ENCODE results near the gene BTBD8. TPM values are rescaled to one million over a fixed set of nuclear protein-coding genes. Genes with fewer than 3 reads are reported as not detected.

Gene BTBD8
- total RNA-seq, 1 experiment from 2014 or later, result 2.8 TPM

DNA sequence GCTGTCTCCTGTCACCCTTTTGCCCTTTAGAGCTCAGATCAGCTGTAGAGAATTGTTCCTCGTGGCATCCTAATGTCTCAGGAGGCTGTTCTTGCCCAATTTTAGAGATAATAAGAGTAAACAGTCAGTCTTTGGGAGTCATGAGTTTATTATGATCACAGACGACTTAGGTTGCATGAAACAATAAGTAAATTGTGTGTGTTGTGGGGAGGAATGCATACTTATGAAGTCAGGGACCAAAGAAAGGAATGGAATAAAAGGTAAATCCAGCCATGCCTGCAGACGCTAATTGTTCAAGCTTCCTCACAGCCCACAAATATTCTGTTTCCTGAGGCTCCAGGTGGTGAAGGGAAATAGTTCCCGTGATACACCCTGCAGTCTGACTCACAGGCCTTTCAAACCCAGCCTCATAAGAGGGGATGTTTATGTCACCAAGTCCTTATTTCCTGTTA is 49.5 kb upstream of the BTBD8 start (continued):
- TF ChIP-seq TCF7L2 (IDR thresholded peaks at IDR 0.05; ENCODE audit: borderline replicate concordance, extremely low read depth, insufficient read depth, insufficient read length) (no peak), RAD21 (IDR thresholded peaks at IDR 0.05; ENCODE audit: low read depth) (no peak), JUND (IDR thresholded peaks at IDR 0.05) (peak; percentile 51)

DNA sequence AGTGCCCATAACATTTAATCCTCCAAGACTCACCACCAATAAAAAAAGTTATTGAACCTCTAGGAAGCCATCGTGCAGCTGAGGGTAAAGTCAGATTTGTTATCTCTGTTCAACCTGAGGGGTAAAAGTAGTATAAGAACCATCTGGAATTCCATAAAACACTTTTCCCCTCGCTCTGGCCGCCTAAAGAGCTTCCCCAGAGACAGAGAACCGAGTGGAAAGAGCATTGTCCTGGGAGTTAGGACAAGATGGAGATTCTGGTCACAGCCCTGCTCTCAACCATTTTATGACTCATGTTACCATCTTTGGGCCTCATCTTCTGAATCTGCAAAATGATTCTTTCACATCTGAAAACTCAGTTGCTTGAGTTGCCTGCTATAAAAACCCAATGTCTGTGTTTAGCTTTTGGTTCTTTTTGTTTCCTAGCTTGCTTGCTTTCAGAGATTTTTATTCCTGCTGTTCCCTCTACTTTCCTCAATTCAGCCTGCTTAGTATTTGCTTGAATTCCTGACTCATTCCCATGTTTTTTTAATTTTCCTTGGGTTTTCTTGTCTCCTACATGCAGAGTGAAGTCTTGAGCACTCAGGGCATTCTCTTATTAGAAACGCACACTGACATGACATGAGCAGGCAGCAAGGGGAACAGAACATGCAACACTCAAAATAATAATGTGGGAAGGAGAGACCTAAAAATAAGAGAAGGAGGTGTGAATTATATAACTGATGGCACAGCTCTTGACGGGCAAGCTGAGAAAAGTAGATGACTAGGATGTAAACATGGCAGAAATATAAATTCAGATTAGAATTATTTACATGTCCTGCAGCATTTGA is 48.6 kb upstream of the BTBD8 start:
- DNase-seq (ENCODE audit: low read depth, low spot score) (no peak), ATAC-seq (no peak)
- Histone ChIP-seq H2AFZ (ENCODE audit: low read depth, low read length, poor library complexity, severe bottlenecking) (peak overlapping the region; percentile 98), H3K9ac (ENCODE audit: low read length) (peak overlapping the region; percentile 69; the same call in 1 of the 2 replicates), H3K79me2 (ENCODE audit: insufficient read depth, low read length) (no peaks in the 10 kb centered on the region), H4K20me1 (ENCODE audit: insufficient read depth) (no peaks in the 10 kb centered on the region), H3K27me3 (ENCODE audit: insufficient read depth, low read length) (no peaks in the 10 kb centered on the region), H3K36me3 (ENCODE audit: control insufficient read depth in 1 of 2, insufficient read depth in 2 of 2, low read length in 2 of 2) (no peaks in the 10 kb centered on the region), H3K4me1 (ENCODE audit: control insufficient read depth in 1 of 2, insufficient read depth in 2 of 2, low read length in 2 of 2) (peaks cover 10 to 22% of the 10 kb centered on the region in 2 experiments), H3K4me3 (replicated peaks in 1 of 2; ENCODE audit: low read depth in 1 of 2, low read length in 2 of 2) (peak overlapping the region in 1 of 2 experiments; percentile 78; a peak in 1 of 4 replicates), H3K27ac (ENCODE audit: low read depth, low read length) (peak overlapping the region; percentile 53; the same call in 1 of the 2 replicates), H3K9me2 (ENCODE audit: insufficient read depth) (no peaks in the 10 kb centered on the region), H3K9me3 (ENCODE audit: control insufficient read depth in 1 of 2, insufficient read depth in 1 of 2, low read depth in 1 of 2, low read length in 2 of 2) (no peaks in the 10 kb centered on the region), H3K4me2 (ENCODE audit: low read length) (peak overlapping the region; percentile 96)
- intact Hi-C loops (cut with micrococcal nuclease), result no loop called here
- no TSS peak for BruUV-seq (replicated peaks)
- TF ChIP-seq EGR1 (IDR thresholded peaks at IDR 0.05; ENCODE audit: low read depth) (no peak), TCF7L2 (IDR thresholded peaks at IDR 0.05; ENCODE audit: borderline replicate concordance, extremely low read depth, insufficient read depth, insufficient read length) (no peak), YY1 (IDR thresholded peaks at IDR 0.05; ENCODE audit: extremely low read depth, insufficient replicate concordance, low read depth, low read length) (no peak), ZNF274 (IDR thresholded peaks at IDR 0.05; ENCODE audit: low read depth, low read length) (no peak), SIN3A (IDR thresholded peaks at IDR 0.05; ENCODE audit: low read depth) (no peak), POLR2AphosphoS5 (IDR thresholded peaks at IDR 0.05; ENCODE audit: low read depth, low read length) (no peak), FOSL1 (IDR thresholded peaks at IDR 0.05; ENCODE audit: low read depth) (no peak), EZH2 (IDR thresholded peaks at IDR 0.05) (no peak)
- TF ChIP-seq, protein P1, sequence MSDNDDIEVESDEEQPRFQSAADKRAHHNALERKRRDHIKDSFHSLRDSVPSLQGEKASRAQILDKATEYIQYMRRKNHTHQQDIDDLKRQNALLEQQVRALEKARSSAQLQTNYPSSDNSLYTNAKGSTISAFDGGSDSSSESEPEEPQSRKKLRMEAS (IDR thresholded peaks at IDR 0.05), result no peak
- TF ChIP-seq, protein P2, sequence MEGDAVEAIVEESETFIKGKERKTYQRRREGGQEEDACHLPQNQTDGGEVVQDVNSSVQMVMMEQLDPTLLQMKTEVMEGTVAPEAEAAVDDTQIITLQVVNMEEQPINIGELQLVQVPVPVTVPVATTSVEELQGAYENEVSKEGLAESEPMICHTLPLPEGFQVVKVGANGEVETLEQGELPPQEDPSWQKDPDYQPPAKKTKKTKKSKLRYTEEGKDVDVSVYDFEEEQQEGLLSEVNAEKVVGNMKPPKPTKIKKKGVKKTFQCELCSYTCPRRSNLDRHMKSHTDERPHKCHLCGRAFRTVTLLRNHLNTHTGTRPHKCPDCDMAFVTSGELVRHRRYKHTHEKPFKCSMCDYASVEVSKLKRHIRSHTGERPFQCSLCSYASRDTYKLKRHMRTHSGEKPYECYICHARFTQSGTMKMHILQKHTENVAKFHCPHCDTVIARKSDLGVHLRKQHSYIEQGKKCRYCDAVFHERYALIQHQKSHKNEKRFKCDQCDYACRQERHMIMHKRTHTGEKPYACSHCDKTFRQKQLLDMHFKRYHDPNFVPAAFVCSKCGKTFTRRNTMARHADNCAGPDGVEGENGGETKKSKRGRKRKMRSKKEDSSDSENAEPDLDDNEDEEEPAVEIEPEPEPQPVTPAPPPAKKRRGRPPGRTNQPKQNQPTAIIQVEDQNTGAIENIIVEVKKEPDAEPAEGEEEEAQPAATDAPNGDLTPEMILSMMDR (IDR thresholded peaks at IDR 0.05 in 2 of 3, conservative IDR thresholded peaks at IDR 0.05 in 1 of 3; ENCODE audit: borderline replicate concordance in 1 of 3, insufficient read depth in 1 of 3, low read depth in 2 of 3, low read length in 2 of 3), result no peak
- TF ChIP-seq, protein P3, sequence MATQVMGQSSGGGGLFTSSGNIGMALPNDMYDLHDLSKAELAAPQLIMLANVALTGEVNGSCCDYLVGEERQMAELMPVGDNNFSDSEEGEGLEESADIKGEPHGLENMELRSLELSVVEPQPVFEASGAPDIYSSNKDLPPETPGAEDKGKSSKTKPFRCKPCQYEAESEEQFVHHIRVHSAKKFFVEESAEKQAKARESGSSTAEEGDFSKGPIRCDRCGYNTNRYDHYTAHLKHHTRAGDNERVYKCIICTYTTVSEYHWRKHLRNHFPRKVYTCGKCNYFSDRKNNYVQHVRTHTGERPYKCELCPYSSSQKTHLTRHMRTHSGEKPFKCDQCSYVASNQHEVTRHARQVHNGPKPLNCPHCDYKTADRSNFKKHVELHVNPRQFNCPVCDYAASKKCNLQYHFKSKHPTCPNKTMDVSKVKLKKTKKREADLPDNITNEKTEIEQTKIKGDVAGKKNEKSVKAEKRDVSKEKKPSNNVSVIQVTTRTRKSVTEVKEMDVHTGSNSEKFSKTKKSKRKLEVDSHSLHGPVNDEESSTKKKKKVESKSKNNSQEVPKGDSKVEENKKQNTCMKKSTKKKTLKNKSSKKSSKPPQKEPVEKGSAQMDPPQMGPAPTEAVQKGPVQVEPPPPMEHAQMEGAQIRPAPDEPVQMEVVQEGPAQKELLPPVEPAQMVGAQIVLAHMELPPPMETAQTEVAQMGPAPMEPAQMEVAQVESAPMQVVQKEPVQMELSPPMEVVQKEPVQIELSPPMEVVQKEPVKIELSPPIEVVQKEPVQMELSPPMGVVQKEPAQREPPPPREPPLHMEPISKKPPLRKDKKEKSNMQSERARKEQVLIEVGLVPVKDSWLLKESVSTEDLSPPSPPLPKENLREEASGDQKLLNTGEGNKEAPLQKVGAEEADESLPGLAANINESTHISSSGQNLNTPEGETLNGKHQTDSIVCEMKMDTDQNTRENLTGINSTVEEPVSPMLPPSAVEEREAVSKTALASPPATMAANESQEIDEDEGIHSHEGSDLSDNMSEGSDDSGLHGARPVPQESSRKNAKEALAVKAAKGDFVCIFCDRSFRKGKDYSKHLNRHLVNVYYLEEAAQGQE (IDR thresholded peaks at IDR 0.05; ENCODE audit: low read depth), result no peak
- POLR2A ChIA-PET, result no interaction called here
- CTCF ChIA-PET, result interaction anchor here (0.9 to 1.2 kb wide), 2 partner anchors 73 to 279 kb away, joined by 3 to 4 read pairs; no protein-coding TSS in a partner anchor
- RAD21 ChIA-PET (ENCODE audit: low non-redundant PET in 1 of 2, low total read pairs in 2 of 2, uncharacterized antibody in 2 of 2, unreplicated experiment in 2 of 2), result interaction anchor here in 1 of 2 experiments (1.0 kb wide), 1 partner anchor 260 kb away, joined by 3 read pairs; no protein-coding TSS in a partner anchor

All from HCT116 (cell line).